IPS DF 4.7 (cell line): ENCODE results near the gene SLC9A3.

Source experiments
- DNase-seq: peaks from one replicate; pipeline ENCODE4 v3.0.0-alpha.2; 2013; ENCODE audit warnings: low spot score; ENCODE audit errors: extremely low read depth

The SLC9A3 gene

GRCh38 chr5:526456-527088 lies 2.3 kb upstream of the SLC9A3 start:
- no peak for DNase-seq

- no peak for DNase-seq
Observed at GRCh38 chr5:525916-526315, 1.7 kb upstream of the SLC9A3 start.

GRCh38 chr5:524973-525761 lies 918 bp upstream of the SLC9A3 start:
- DNase-seq = no peak

GRCh38 chr5:523441-524222 lies 617 bp downstream of the SLC9A3 start:
- DNase-seq = no peak

- DNase-seq = no peak
Observed at GRCh38 chr5:522899-523440, 1.3 kb downstream of the SLC9A3 start.

GRCh38 chr5:522116-522515 lies 2.1 kb downstream of the SLC9A3 start:
- DNase-seq = no peak

GRCh38 chr5:521680-522079 lies 2.6 kb downstream of the SLC9A3 start:
- no peak for DNase-seq

- DNase-seq = no peak
Observed at GRCh38 chr5:520850-521226, 3.4 kb downstream of the SLC9A3 start.

- no peak for DNase-seq
Observed at GRCh38 chr5:520196-520849, 3.9 kb downstream of the SLC9A3 start.

- DNase-seq = no peak
Observed at GRCh38 chr5:518721-519120, 5.5 kb downstream of the SLC9A3 start.

- DNase-seq = no peak
Observed at GRCh38 chr5:517535-518100, 6.6 kb downstream of the SLC9A3 start.

GRCh38 chr5:516980-517379 lies 7.3 kb downstream of the SLC9A3 start:
- DNase-seq = no peak

- DNase-seq = no peak
Observed at GRCh38 chr5:516338-516925, 7.8 kb downstream of the SLC9A3 start.

GRCh38 chr5:515273-515836 lies 8.9 kb downstream of the SLC9A3 start:
- no peak for DNase-seq

GRCh38 chr5:514673-515072 lies 9.6 kb downstream of the SLC9A3 start:
- no peak for DNase-seq

GRCh38 chr5:514101-514485 lies 10.2 kb downstream of the SLC9A3 start:
- DNase-seq = no peak

- no peak for DNase-seq
Observed at GRCh38 chr5:513216-514100, 10.8 kb downstream of the SLC9A3 start.

- DNase-seq = no peak
Observed at GRCh38 chr5:511476-511875, 12.8 kb downstream of the SLC9A3 start.

- DNase-seq = no peak
Observed at GRCh38 chr5:510521-510920, 13.7 kb downstream of the SLC9A3 start.
